KG1 (cell line): ENCODE measurements around the gene CACNA2D2.

Experiments used
- DNase-seq: peaks from one replicate; lab custom pipeline; 2025; lab: John Stamatoyannopoulos, UW

The CACNA2D2 gene

GRCh38 chr3:50393061-50393460 lies 110.4 kb downstream of the CACNA2D2 start:
- no peak for DNase-seq

- DNase-seq = no peak
These were observed 111.2 kb downstream of the CACNA2D2 start for GRCh38 chr3:50392101-50392715.

DNA sequence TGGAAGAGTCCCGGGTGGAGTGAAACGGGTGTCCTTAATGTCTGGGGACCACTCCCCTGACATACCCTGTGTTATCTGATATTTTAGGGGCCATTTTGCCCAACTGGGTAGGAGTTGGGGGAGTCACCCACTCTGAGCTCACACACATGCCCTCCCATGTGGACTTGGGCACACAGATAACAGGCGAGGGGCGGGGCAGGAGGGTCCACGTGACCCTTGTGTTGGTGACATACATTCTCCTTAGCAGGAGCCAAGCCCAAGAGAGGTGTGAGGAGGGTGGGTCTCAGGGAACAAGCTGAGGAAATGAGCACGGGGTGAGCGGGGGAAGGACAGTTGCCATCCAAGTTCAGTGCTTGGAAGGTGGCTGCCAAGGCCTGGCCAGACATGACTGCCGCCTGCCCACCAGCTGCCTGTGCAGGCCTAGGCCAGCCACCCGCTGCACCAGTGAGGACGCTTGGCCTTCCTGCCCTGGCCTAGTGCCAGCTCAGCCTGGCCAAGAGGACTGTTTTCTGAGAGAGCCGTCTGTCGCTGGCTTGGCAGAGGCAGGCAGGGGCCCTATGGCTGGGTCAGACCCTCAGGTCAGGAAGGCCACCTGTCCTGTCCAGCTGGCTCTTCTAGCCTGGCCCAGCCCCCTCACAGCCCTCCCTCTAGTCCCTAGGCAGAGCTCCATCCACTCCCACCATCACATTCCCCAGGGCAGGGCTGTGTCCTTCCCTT lies 112.8 kb downstream of the CACNA2D2 start:
- DNase-seq = no peak

GRCh38 chr3:50389414-50389767 lies 114.0 kb downstream of the CACNA2D2 start:
- no peak for DNase-seq

DNA sequence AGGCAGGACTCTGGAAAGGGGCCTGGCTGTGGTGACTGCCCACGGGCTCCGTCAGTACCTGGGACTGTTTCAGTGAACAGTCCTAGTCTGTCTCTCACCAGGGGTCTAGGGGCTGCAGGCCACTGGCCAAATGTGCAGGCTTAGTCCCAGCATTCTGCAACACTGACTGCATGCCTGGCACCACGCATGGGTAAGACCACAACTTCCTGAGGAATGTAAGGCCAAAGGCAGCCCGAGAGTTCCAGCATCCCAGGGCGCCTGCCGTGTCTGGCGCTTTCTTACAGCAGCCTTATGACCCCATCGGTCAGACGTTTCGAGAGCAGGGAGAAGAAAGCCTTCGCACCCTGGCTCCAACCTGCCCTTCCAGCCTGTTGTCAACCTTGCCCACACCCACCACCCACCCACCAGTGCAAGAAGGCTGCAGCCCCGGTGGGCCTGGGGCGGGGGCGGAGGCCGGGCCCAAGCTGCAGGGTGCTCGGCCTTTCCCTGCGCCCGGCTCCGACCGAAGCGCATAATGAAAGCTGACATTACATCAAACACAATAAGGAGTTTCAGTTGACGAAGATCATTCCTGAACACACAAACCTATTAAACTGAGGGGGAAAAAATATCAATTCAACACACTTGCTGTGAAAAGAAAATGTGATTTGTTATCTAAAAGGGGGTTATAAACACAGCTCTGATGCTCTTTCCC lies 114.6 kb downstream of the CACNA2D2 start:
- no peak for DNase-seq

DNA sequence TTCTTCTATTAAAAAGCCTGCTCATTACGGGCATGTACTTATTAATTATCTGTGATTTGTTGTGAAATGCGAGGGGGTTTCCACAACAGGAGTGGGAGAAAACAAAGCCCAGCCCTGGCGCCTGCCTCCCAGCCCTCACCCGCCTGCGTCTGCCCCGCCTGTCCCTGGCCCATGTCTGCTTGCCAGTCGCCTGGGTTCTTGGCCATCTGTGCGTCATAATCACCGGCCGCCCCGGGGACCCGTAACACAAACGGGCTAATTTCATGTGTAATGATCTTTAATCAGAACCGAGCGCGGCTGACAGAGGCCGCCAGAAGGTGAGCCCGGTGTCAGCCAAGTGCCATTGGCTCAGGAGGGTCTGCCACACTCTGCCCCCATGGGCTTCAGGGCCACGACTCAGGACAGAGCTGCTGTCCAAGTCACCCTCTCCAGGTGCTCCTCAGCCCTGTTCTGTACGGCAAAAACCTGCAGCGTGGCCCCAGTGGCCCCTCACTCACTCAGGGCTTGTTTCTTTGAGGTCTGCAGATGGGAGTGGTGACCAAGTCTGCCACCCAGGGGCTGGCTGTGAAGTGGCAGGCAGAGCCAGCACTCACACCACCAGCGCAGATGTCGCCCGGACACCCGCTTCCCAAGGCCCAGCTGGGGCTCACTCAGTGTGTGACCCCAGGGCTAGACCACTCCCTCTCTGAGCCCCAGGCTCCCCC lies 115.3 kb downstream of the CACNA2D2 start:
- no peak for DNase-seq

GRCh38 chr3:50385754-50386153 lies 117.7 kb downstream of the CACNA2D2 start:
- DNase-seq = no peak

GRCh38 chr3:50383750-50384149 lies 119.7 kb downstream of the CACNA2D2 start:
- DNase-seq = no peak

GRCh38 chr3:50382722-50383121 lies 120.7 kb downstream of the CACNA2D2 start:
- no peak for DNase-seq

DNA sequence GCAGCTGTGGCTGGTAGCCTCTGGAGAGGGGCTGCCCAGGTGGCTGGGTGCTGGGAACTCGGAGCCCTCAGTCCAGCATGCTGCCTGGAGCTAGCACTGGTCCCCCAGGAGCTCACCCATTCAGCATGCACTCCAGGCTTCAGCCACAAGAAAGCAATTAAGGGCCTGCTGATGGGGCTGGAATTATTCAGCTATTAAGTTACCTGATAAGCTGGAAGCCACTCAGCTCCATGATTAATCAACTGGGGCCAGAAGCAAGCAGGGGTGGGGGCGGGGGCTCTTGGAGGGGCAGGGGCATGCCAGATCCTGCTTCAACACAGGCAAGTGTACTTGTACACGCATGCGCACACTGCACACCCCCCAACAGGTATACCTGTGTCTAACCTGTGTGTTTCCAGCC lies 122.1 kb downstream of the CACNA2D2 start:
- DNase-seq = no peak

GRCh38 chr3:50380405-50381085 lies 122.9 kb downstream of the CACNA2D2 start:
- no peak for DNase-seq

GRCh38 chr3:50378757-50379156 lies 124.7 kb downstream of the CACNA2D2 start:
- DNase-seq = no peak

DNA sequence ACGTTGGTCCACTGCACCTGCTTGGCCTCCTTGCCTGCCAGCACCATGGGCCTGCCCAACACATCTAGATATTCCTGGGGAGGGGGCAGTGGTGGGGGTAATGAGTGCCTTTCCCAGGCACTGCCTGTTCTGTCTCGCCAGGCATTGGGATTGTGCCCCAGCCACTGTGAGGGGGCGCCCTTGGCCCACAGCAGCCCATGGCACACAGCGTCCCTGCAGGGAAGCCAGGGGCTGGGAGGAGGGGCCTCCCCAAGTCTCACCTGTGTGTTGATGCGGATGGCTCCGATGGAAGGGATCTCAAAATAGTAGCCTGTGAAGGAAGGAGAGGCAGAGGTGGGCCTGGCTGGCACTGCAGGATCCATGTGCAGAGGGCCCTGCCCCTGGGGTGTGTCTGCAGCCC lies 125.4 kb downstream of the CACNA2D2 start:
- DNase-seq = no peak

DNA sequence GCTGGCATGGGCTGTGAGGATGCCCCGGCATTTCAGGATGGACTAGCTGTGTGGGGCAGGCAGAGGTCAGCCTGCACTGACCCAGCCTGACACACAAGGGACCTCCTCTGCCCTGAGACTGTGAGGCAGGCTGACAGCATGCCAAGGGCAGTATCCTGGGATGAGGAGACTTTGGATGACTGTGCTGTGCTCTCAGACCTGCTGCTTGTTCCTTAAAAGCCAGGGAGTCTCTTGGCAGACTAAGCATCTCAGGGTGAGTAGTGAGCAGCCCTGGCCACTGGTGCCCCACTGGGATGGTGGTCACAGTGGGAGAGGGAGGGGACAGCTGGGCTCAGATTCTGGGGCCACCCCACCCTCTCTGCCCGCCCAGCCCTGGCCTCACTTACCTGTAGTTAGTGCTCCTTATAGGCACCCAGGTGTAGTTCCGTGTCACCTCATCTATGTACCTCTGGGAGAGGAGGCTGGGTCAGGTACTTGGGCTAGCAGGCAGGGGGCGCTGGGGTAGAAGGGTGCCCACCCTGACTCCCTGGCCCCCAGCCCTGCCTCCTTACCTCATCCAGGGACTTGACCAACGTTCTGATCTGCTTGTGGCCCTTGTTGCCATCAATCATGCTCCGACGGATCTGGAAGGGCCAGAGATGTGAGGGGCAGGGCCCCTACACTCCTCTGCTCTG lies 128.0 kb downstream of the CACNA2D2 start:
- DNase-seq = no peak

GRCh38 chr3:50374363-50375257 lies 128.8 kb downstream of the CACNA2D2 start:
- DNase-seq = no peak

- DNase-seq = no peak
These were observed 130.0 kb downstream of the CACNA2D2 start for GRCh38 chr3:50373146-50374051.

DNA sequence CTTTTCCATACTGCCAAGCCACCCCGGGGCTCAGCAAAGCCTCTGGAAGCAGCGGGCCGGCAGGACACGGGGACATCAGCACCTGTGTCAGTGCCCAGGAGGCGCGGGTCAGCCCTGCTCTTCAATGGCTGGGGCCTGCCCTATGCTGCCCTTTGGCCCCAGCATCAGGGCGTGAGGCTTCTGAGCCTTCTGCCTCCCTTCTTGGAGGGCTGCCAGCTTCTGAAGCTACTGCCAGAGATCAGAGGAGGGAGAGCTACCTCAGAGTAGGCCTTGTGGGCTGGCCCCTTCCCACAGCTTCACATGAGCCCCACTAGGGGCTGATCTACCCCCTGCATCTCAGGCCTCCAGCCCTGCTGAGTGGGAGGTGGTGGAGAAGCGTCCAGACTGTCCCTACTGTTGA lies 131.1 kb downstream of the CACNA2D2 start:
- DNase-seq = peak; percentile 29

GRCh38 chr3:50371133-50371685 lies 132.2 kb downstream of the CACNA2D2 start:
- no peak for DNase-seq

GRCh38 chr3:50370594-50370993 lies 132.8 kb downstream of the CACNA2D2 start:
- DNase-seq = no peak
